ENCODE measurements around the gene TAS2R1.

The TAS2R1 gene

GRCh38 chr5:9652295-9652694 lies 22.1 kb upstream of the TAS2R1 start:
- no peaks in the 10 kb centered on the region for H3K4me1 ChIP-seq (ENCODE audit: control insufficient read depth, insufficient read depth, low read length)
- H3K27ac ChIP-seq (ENCODE audit: low read length), result no peak overlapping the region
- no CpG with 5 or more reads among the region's 3 CpGs for WGBS (ENCODE audit: insufficient coverage, insufficient read length)
- H3K36me3 ChIP-seq (ENCODE audit: control insufficient read depth, insufficient read depth, low read length), result no peaks in the 10 kb centered on the region
- no peaks in the 10 kb centered on the region for H3K9me3 ChIP-seq (ENCODE audit: control insufficient read depth, insufficient read depth, low read length)
- H3K27me3 ChIP-seq (ENCODE audit: control insufficient read depth, insufficient read depth, low read length), result no peaks in the 10 kb centered on the region
- H3K4me3 ChIP-seq (ENCODE audit: low read length), result no peak overlapping the region
- no peak for DNase-seq (ENCODE audit: low read depth, low spot score)

GRCh38 chr5:9646843-9647242 lies 16.7 kb upstream of the TAS2R1 start:
- WGBS (ENCODE audit: insufficient coverage, insufficient read length), result no CpG with 5 or more reads among the region's 2 CpGs
- no peaks in the 10 kb centered on the region for H3K27me3 ChIP-seq (ENCODE audit: control insufficient read depth, insufficient read depth, low read length)
- H3K9me3 ChIP-seq (ENCODE audit: control insufficient read depth, insufficient read depth, low read length), result no peaks in the 10 kb centered on the region
- DNase-seq (ENCODE audit: low read depth, low spot score), result no peak
- H3K27ac ChIP-seq (ENCODE audit: low read length), result no peak overlapping the region
- H3K4me1 ChIP-seq (ENCODE audit: control insufficient read depth, insufficient read depth, low read length), result no peaks in the 10 kb centered on the region
- no peak overlapping the region for H3K4me3 ChIP-seq (ENCODE audit: low read length)
- H3K36me3 ChIP-seq (ENCODE audit: control insufficient read depth, insufficient read depth, low read length), result no peaks in the 10 kb centered on the region

- Histone ChIP-seq H3K4me3 (ENCODE audit: low read length) (no peak overlapping the region), H3K9me3 (ENCODE audit: control insufficient read depth, insufficient read depth, low read length) (no peaks in the 10 kb centered on the region), H3K4me1 (ENCODE audit: control insufficient read depth, insufficient read depth, low read length) (no peaks in the 10 kb centered on the region), H3K27me3 (ENCODE audit: control insufficient read depth, insufficient read depth, low read length) (no peaks in the 10 kb centered on the region), H3K27ac (ENCODE audit: low read length) (no peak overlapping the region), H3K36me3 (ENCODE audit: control insufficient read depth, insufficient read depth, low read length) (no peaks in the 10 kb centered on the region)
- DNase-seq (ENCODE audit: low read depth, low spot score), result no peak
- WGBS (ENCODE audit: insufficient coverage, insufficient read length), result no CpG with 5 or more reads among the region's 3 CpGs
Observed at GRCh38 chr5:9644630-9645029, 14.5 kb upstream of the TAS2R1 start.

- no peak overlapping the region for H3K27ac ChIP-seq (ENCODE audit: low read length)
- H3K27me3 ChIP-seq (ENCODE audit: control insufficient read depth, insufficient read depth, low read length), result no peaks in the 10 kb centered on the region
- H3K36me3 ChIP-seq (ENCODE audit: control insufficient read depth, insufficient read depth, low read length), result no peaks in the 10 kb centered on the region
- WGBS (ENCODE audit: insufficient coverage, insufficient read length), result no CpG with 5 or more reads among the region's 2 CpGs
- H3K9me3 ChIP-seq (ENCODE audit: control insufficient read depth, insufficient read depth, low read length), result no peaks in the 10 kb centered on the region
- H3K4me3 ChIP-seq (ENCODE audit: low read length), result no peak overlapping the region
- DNase-seq (ENCODE audit: low read depth, low spot score), result no peak
- no peaks in the 10 kb centered on the region for H3K4me1 ChIP-seq (ENCODE audit: control insufficient read depth, insufficient read depth, low read length)
Observed at GRCh38 chr5:9642621-9643020, 12.5 kb upstream of the TAS2R1 start.

GRCh38 chr5:9641806-9642355 lies 11.7 kb upstream of the TAS2R1 start:
- DNase-seq (ENCODE audit: low read depth, low spot score), result no peak

GRCh38 chr5:9632495-9632894 lies 2.3 kb upstream of the TAS2R1 start:
- no peaks in the 10 kb centered on the region for H3K4me1 ChIP-seq (ENCODE audit: control insufficient read depth, insufficient read depth, low read length)
- H3K27ac ChIP-seq (ENCODE audit: low read length), result no peak overlapping the region
- H3K27me3 ChIP-seq (ENCODE audit: control insufficient read depth, insufficient read depth, low read length), result no peaks in the 10 kb centered on the region
- no peaks in the 10 kb centered on the region for H3K36me3 ChIP-seq (ENCODE audit: control insufficient read depth, insufficient read depth, low read length)
- H3K9me3 ChIP-seq (ENCODE audit: control insufficient read depth, insufficient read depth, low read length), result no peaks in the 10 kb centered on the region
- WGBS (ENCODE audit: insufficient coverage, insufficient read length), result no CpG with 5 or more reads among the region's 2 CpGs
- DNase-seq (ENCODE audit: low read depth, low spot score), result no peak
- no peak overlapping the region for H3K4me3 ChIP-seq (ENCODE audit: low read length)

More at GRCh38 chr5:9641806-9642355, 11.7 kb upstream of the TAS2R1 start:
- Histone ChIP-seq H3K4me3 (ENCODE audit: low read length) (no peak overlapping the region), H3K36me3 (ENCODE audit: control insufficient read depth, insufficient read depth, low read length) (no peaks in the 10 kb centered on the region), H3K4me1 (ENCODE audit: control insufficient read depth, insufficient read depth, low read length) (no peaks in the 10 kb centered on the region), H3K9me3 (ENCODE audit: control insufficient read depth, insufficient read depth, low read length) (no peaks in the 10 kb centered on the region), H3K27ac (ENCODE audit: low read length) (no peak overlapping the region), H3K27me3 (ENCODE audit: control insufficient read depth, insufficient read depth, low read length) (no peaks in the 10 kb centered on the region)
- no CpG with 5 or more reads among the region's 7 CpGs for WGBS (ENCODE audit: insufficient coverage, insufficient read length)

GRCh38 chr5:9627541-9627940 lies 2.6 kb downstream of the TAS2R1 start:
- Histone ChIP-seq H3K27ac (ENCODE audit: low read length) (no peak overlapping the region), H3K4me1 (ENCODE audit: control insufficient read depth, insufficient read depth, low read length) (no peaks in the 10 kb centered on the region), H3K4me3 (ENCODE audit: low read length) (no peak overlapping the region), H3K9me3 (ENCODE audit: control insufficient read depth, insufficient read depth, low read length) (no peaks in the 10 kb centered on the region), H3K36me3 (ENCODE audit: control insufficient read depth, insufficient read depth, low read length) (no peaks in the 10 kb centered on the region), H3K27me3 (ENCODE audit: control insufficient read depth, insufficient read depth, low read length) (no peaks in the 10 kb centered on the region)
- no peak for DNase-seq (ENCODE audit: low read depth, low spot score)
- no CpG with 5 or more reads among the region's 5 CpGs for whole genome bisulfite sequencing (ENCODE audit: insufficient coverage, insufficient read length)

- Histone ChIP-seq H3K27me3 (ENCODE audit: control insufficient read depth, insufficient read depth, low read length) (no peaks in the 10 kb centered on the region), H3K4me3 (ENCODE audit: low read length) (no peak overlapping the region), H3K4me1 (ENCODE audit: control insufficient read depth, insufficient read depth, low read length) (no peaks in the 10 kb centered on the region), H3K27ac (ENCODE audit: low read length) (no peak overlapping the region), H3K9me3 (ENCODE audit: control insufficient read depth, insufficient read depth, low read length) (no peaks in the 10 kb centered on the region), H3K36me3 (ENCODE audit: control insufficient read depth, insufficient read depth, low read length) (no peaks in the 10 kb centered on the region)
- no CpG with 5 or more reads among the region's 6 CpGs for WGBS (ENCODE audit: insufficient coverage, insufficient read length)
- no peak for DNase-seq (ENCODE audit: low read depth, low spot score)
Observed at GRCh38 chr5:9626955-9627354, 3.2 kb downstream of the TAS2R1 start.

- Histone ChIP-seq H3K27ac (ENCODE audit: low read length) (no peak overlapping the region), H3K4me1 (ENCODE audit: control insufficient read depth, insufficient read depth, low read length) (no peaks in the 10 kb centered on the region), H3K27me3 (ENCODE audit: control insufficient read depth, insufficient read depth, low read length) (no peaks in the 10 kb centered on the region), H3K4me3 (ENCODE audit: low read length) (no peak overlapping the region), H3K9me3 (ENCODE audit: control insufficient read depth, insufficient read depth, low read length) (no peaks in the 10 kb centered on the region), H3K36me3 (ENCODE audit: control insufficient read depth, insufficient read depth, low read length) (no peaks in the 10 kb centered on the region)
- DNase-seq (ENCODE audit: low read depth, low spot score), result no peak
- WGBS (ENCODE audit: insufficient coverage, insufficient read length), result no CpG with 5 or more reads among the region's 2 CpGs
Observed at GRCh38 chr5:9625731-9626130, 4.4 kb downstream of the TAS2R1 start.

GRCh38 chr5:9625286-9625685 lies 4.9 kb downstream of the TAS2R1 start:
- DNase-seq (ENCODE audit: low read depth, low spot score), result no peak
- Histone ChIP-seq H3K27ac (ENCODE audit: low read length) (no peak overlapping the region), H3K36me3 (ENCODE audit: control insufficient read depth, insufficient read depth, low read length) (no peaks in the 10 kb centered on the region), H3K4me3 (ENCODE audit: low read length) (no peak overlapping the region), H3K4me1 (ENCODE audit: control insufficient read depth, insufficient read depth, low read length) (no peaks in the 10 kb centered on the region), H3K27me3 (ENCODE audit: control insufficient read depth, insufficient read depth, low read length) (no peaks in the 10 kb centered on the region), H3K9me3 (ENCODE audit: control insufficient read depth, insufficient read depth, low read length) (no peaks in the 10 kb centered on the region)
- no CpG with 5 or more reads among the region's 5 CpGs for WGBS (ENCODE audit: insufficient coverage, insufficient read length)

GRCh38 chr5:9624196-9624947 lies 5.8 kb downstream of the TAS2R1 start:
- H3K4me1 ChIP-seq (ENCODE audit: control insufficient read depth, insufficient read depth, low read length), result no peaks in the 10 kb centered on the region
- no CpG with 5 or more reads among the region's 5 CpGs for WGBS (ENCODE audit: insufficient coverage, insufficient read length)
- no peak overlapping the region for H3K27ac ChIP-seq (ENCODE audit: low read length)
- no peaks in the 10 kb centered on the region for H3K27me3 ChIP-seq (ENCODE audit: control insufficient read depth, insufficient read depth, low read length)
- no peaks in the 10 kb centered on the region for H3K9me3 ChIP-seq (ENCODE audit: control insufficient read depth, insufficient read depth, low read length)
- H3K4me3 ChIP-seq (ENCODE audit: low read length), result no peak overlapping the region
- DNase-seq (ENCODE audit: low read depth, low spot score), result no peak
- no peaks in the 10 kb centered on the region for H3K36me3 ChIP-seq (ENCODE audit: control insufficient read depth, insufficient read depth, low read length)

All from iPS DF 6.9 (cell line).